Spleen (tissue), 11 donors: ENCODE measurements around the gene RNASE11. TPM values are rescaled to one million over a fixed set of nuclear protein-coding genes. Genes with fewer than 3 reads are reported as not detected.

Source experiments
- DNase-seq: peaks from one replicate; pipeline ENCODE4 v3.0.0-alpha.2; 2020
- H3K27ac ChIP-seq, 8 donors: fragments of 200-600 bp; sonication (generic) in 7 of 8; 1 replicate in 4 of 8; 2 replicates in 4 of 8; pipeline versions ENCODE4 v1.5.0 to v1.8.0; 2016 to 2021; ENCODE audit warnings: inconsistent platforms in 4 of 8, mild to moderate bottlenecking in 4 of 8, moderate library complexity in 1 of 8
- H3K27me3 ChIP-seq, 7 donors: fragments of 200-600 bp; sonication (generic) in 6 of 7; replicated peaks in 1 of 7; 1 replicate in 4 of 7; 2 replicates in 3 of 7; pipeline versions ENCODE4 v1.5.0 to v1.8.0; 2016 to 2021; ENCODE audit warnings: inconsistent platforms in 3 of 7, mild to moderate bottlenecking in 1 of 7
- H3K36me3 ChIP-seq, 6 donors: fragments of 200-600 bp; sonication (generic) in 5 of 6; 1 replicate in 4 of 6; 2 replicates in 2 of 6; pipeline versions ENCODE4 v1.5.0 to v1.8.0; 2016 to 2021; ENCODE audit warnings: inconsistent platforms in 2 of 6
- H3K4me1 ChIP-seq, 6 donors: fragments of 200-600 bp; sonication (generic) in 5 of 6; 1 replicate in 3 of 6; 2 replicates in 3 of 6; pipeline versions ENCODE4 v1.5.0 to v1.8.0; 2016 to 2021; ENCODE audit warnings: inconsistent platforms in 3 of 6
- H3K4me3 ChIP-seq, 8 donors: fragments of 200-600 bp; sonication (generic) in 7 of 8; 1 replicate in 4 of 8; 2 replicates in 4 of 8; pipeline versions ENCODE4 v1.5.0 to v1.8.0; 2016 to 2021; ENCODE audit warnings: inconsistent platforms in 4 of 8, mild to moderate bottlenecking in 4 of 8, moderate library complexity in 2 of 8
- H3K9me3 ChIP-seq, 8 donors: fragments of 200-600 bp; sonication (generic) in 7 of 8; 1 replicate in 4 of 8; 2 replicates in 4 of 8; pipeline versions ENCODE4 v1.5.0 to v1.8.0; 2016 to 2021; ENCODE audit warnings: inconsistent platforms in 4 of 8
- POLR2A ChIP-seq, 3 donors: fragments of 450-650 bp; IDR thresholded peaks; one replicate each; pipeline ENCODE4 v1.5.1; 2017; ENCODE audit warnings: antibody characterized with exemption in 3 of 3, mild to moderate bottlenecking in 1 of 3
- POLR2AphosphoS5 ChIP-seq, 3 donors: sonication (generic); formaldehyde crosslinking; IDR thresholded peaks; one replicate each; pipeline ENCODE4 v1.5.1; 2017; ENCODE audit warnings: antibody characterized with exemption in 3 of 3
- WGBS, 5 donors: extraction: QIAGEN DNeasy Blood & Tissue Kit in 3 of 5; methylation state at CpG; one replicate each; pipeline versions ENCODE4 v1.1.5 to v1.1.7; 2013 to 2018; 5-methylcytosine and 5-hydroxymethylcytosine counted together
- intact Hi-C: fragments of 100-400 bp; cut with DNase I; formaldehyde crosslinking; loops from one replicate; pipeline ENCODE4 v1.15.0; 2023; ENCODE audit warnings: low total_unique reads
- polyA plus RNA-seq, 3 donors: library from polyadenylated mRNA; stranded (reverse); fragments of 200-250 nt; gene quantifications; one replicate each; pipeline ENCODE4 v1.2.1, GENCODE V29; 2013
- total RNA-seq, 7 donors: library from RNA; depleted of rRNA in 3 of 7; stranded (reverse); fragments of >200 nt in 3 of 7; fragmentation: NEBNext Ultra II Directional in 4 of 7; extraction: Animal tissue kit (Norgen Biotek cat#: 25700) in 4 of 7; gene quantifications; one replicate each; pipeline versions ENCODE4 v1.1.0 to v1.2.1, GENCODE V29; 2016 to 2021
- TF ChIP-seq, protein P1 (sequence below), 11 experiments: fragments of 200-600 bp in 7 of 11; fragments of 450-650 bp in 4 of 11; sonication (generic) in 4 of 11; IDR thresholded peaks in 8 of 11; conservative IDR thresholded peaks in 3 of 11; 1 replicate in 7 of 11; 2 replicates in 4 of 11; pipeline versions ENCODE4 v1.4.0 to v1.8.0; 2016 to 2021; ENCODE audit warnings: antibody characterized with exemption in 11 of 11, inconsistent platforms in 4 of 11, mild to moderate bottlenecking in 1 of 11
- donor health status: healthy with polysubstance abuse.
- donor health status: DM: no; HTN: no; CAD: no; lungs with moderate emphysema.
- donor health status: DM: no; HTN: no; CAD: no.
- donor health status: Bipolar disorder and iron deficiency.
- donor health status: healthy.
- donor health status: DM: no; HTN: no; CAD: no.
- donor health status: DM: yes; HTN: yes; CAD: no.

Gene RNASE11
- total and polyA plus RNA-seq, 10 donors = not detected

- no peaks in the 10 kb centered on the region for H3K36me3 ChIP-seq
- no peak overlapping the region for H3K4me3 ChIP-seq
- H3K27me3 ChIP-seq = peaks cover 0 to 74% (median 12%) of the 10 kb centered on the region in 7 donors
- intact Hi-C loops = loop anchor here (5.0 kb wide), 1 partner anchor 49 kb away; no protein-coding TSS in a partner anchor
- H3K9me3 ChIP-seq = no peaks in the 10 kb centered on the region
- 52 to 57% (median 57%) methylated on average over 10 of the region's 10 CpGs for WGBS, 5 donors
- H3K27ac ChIP-seq = no peak overlapping the region
- TF ChIP-seq POLR2AphosphoS5 (IDR thresholded peaks at IDR 0.05) (no peak), POLR2A (IDR thresholded peaks at IDR 0.05) (no peak)
- TF ChIP-seq, protein P1, sequence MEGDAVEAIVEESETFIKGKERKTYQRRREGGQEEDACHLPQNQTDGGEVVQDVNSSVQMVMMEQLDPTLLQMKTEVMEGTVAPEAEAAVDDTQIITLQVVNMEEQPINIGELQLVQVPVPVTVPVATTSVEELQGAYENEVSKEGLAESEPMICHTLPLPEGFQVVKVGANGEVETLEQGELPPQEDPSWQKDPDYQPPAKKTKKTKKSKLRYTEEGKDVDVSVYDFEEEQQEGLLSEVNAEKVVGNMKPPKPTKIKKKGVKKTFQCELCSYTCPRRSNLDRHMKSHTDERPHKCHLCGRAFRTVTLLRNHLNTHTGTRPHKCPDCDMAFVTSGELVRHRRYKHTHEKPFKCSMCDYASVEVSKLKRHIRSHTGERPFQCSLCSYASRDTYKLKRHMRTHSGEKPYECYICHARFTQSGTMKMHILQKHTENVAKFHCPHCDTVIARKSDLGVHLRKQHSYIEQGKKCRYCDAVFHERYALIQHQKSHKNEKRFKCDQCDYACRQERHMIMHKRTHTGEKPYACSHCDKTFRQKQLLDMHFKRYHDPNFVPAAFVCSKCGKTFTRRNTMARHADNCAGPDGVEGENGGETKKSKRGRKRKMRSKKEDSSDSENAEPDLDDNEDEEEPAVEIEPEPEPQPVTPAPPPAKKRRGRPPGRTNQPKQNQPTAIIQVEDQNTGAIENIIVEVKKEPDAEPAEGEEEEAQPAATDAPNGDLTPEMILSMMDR (IDR thresholded peaks at IDR 0.05 in 8 of 11, conservative IDR thresholded peaks at IDR 0.05 in 3 of 11) = no peak
- DNase-seq = no peak
- peaks cover 23 to 93% (median 67%) of the 10 kb centered on the region in 6 donors for H3K4me1 ChIP-seq
These were observed 40.5 kb upstream of the RNASE11 start for GRCh38 chr14:20628063-20628854.

GRCh38 chr14:20627346-20628027 is 39.7 kb upstream of the RNASE11 start:
- H3K4me3 ChIP-seq = no peak overlapping the region
- no peak for DNase-seq
- H3K27ac ChIP-seq = no peak overlapping the region
- intact Hi-C loops = loop anchor here (5.0 kb wide), 1 partner anchor 50 kb away; no protein-coding TSS in a partner anchor
- peaks cover 0 to 74% (median 12%) of the 10 kb centered on the region in 7 donors for H3K27me3 ChIP-seq
- no peaks in the 10 kb centered on the region for H3K9me3 ChIP-seq
- TF ChIP-seq POLR2AphosphoS5 (IDR thresholded peaks at IDR 0.05) (no peak), POLR2A (IDR thresholded peaks at IDR 0.05) (no peak)
- TF ChIP-seq, protein P1 (IDR thresholded peaks at IDR 0.05 in 8 of 11, conservative IDR thresholded peaks at IDR 0.05 in 3 of 11) = no peak
- 56 to 76% (median 64%) methylated on average over 5 of the region's 5 CpGs for WGBS, 5 donors
- H3K36me3 ChIP-seq = no peaks in the 10 kb centered on the region
- H3K4me1 ChIP-seq = peaks cover 23 to 93% (median 66%) of the 10 kb centered on the region in 6 donors

DNA sequence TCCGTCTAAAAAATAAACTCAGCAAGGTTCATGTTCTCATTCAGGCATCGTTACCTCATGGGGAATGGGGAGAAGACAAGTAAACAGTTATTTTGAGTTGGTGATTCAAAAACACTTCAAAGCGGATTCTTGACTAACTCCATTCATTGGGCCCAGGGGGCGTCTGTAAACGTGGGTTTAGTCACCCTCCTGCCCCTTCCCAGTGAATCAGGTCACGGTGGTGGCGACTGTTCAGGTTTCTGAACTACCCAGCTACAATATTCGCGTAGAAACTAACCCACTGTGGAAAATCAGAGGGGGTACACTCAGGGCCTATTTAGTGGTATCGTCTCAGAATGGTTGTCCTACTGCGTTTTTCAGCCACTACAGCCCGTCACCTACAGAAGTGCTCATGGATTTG is 38.5 kb upstream of the RNASE11 start:
- peak overlapping the region in 4 of 8 donors; percentile 12 to 55 (median 26) for H3K4me3 ChIP-seq
- TF ChIP-seq, protein P1 (IDR thresholded peaks at IDR 0.05 in 8 of 11, conservative IDR thresholded peaks at IDR 0.05 in 3 of 11) = no peak
- TF ChIP-seq POLR2AphosphoS5 (IDR thresholded peaks at IDR 0.05) (no peak), POLR2A (IDR thresholded peaks at IDR 0.05) (no peak)
- no peaks in the 10 kb centered on the region for H3K36me3 ChIP-seq
- 16 to 30% (median 25%) methylated on average over 12 of the region's 12 CpGs for WGBS, 5 donors
- DNase-seq = no peak
- H3K4me1 ChIP-seq = peaks cover 10 to 84% (median 54%) of the 10 kb centered on the region in 6 donors
- intact Hi-C loops = loop anchor here (5.0 kb wide), 1 partner anchor 51 kb away; no protein-coding TSS in a partner anchor
- H3K27me3 ChIP-seq = peaks cover 0 to 67% (median 9%) of the 10 kb centered on the region in 7 donors
- no peaks in the 10 kb centered on the region for H3K9me3 ChIP-seq
- no peak overlapping the region for H3K27ac ChIP-seq
